ENCODE measurements around the gene OMG.

DNA sequence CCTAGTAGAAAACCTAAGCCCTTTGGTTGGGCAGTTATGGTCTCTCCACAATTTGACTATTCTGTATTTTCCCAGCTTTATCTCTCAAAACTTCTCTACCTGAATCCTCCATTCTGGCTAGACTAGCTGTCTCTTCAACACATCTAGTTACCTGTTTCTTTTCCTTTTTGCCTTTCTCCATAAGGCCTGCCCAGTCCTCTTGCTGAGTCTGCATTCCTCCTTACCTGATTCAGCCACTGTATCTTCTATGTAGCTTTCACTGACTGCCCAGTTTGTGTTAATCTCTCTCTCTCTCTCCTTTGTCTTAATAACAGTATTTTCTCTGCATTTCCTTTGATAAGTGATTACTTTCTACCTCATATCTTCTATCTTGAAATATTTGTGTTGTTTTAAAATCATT is 26.5 kb upstream of the OMG start:
- TF ChIP-seq, protein P1, sequence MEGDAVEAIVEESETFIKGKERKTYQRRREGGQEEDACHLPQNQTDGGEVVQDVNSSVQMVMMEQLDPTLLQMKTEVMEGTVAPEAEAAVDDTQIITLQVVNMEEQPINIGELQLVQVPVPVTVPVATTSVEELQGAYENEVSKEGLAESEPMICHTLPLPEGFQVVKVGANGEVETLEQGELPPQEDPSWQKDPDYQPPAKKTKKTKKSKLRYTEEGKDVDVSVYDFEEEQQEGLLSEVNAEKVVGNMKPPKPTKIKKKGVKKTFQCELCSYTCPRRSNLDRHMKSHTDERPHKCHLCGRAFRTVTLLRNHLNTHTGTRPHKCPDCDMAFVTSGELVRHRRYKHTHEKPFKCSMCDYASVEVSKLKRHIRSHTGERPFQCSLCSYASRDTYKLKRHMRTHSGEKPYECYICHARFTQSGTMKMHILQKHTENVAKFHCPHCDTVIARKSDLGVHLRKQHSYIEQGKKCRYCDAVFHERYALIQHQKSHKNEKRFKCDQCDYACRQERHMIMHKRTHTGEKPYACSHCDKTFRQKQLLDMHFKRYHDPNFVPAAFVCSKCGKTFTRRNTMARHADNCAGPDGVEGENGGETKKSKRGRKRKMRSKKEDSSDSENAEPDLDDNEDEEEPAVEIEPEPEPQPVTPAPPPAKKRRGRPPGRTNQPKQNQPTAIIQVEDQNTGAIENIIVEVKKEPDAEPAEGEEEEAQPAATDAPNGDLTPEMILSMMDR (conservative IDR thresholded peaks at IDR 0.05 in 1 of 2, IDR thresholded peaks at IDR 0.05 in 1 of 2; ENCODE audit: low read depth in 1 of 2, low read length in 2 of 2) = no peak
- no peak for TF ChIP-seq EZH2 (IDR thresholded peaks at IDR 0.05; ENCODE audit: low read length, missing control alignments)
